C4-2B (cell line): ENCODE results near the gene GALNT14.
"Not testable (repeated sequence)": the region's sequence is repeated elsewhere in the genome, so short reads cannot be mapped to it uniquely, and the experiment has no call there.

Experiments
- H3K27ac ChIP-seq: fragments of 450-650 bp; 2 replicates; pipeline ENCODE4 v1.5.1; 2017
- CTCF ChIP-seq: fragments of 450-650 bp; conservative IDR thresholded peaks from 2 replicates; pipeline ENCODE4 v1.5.1; 2017; ENCODE audit warnings: mild to moderate bottlenecking
- ZFX ChIP-seq: fragments of 450-650 bp; IDR thresholded peaks from 2 replicates; pipeline ENCODE4 v1.6.1; 2017

GALNT14 gene

GRCh38 chr2:30923623-30924022, 214.6 kb downstream of the GALNT14 start:
- TF ChIP-seq ZFX: no peak
- no peak for TF ChIP-seq CTCF

GRCh38 chr2:30920511-30920910, 217.7 kb downstream of the GALNT14 start:
- TF ChIP-seq ZFX (no peak), CTCF (no peak)

More at GRCh38 chr2:30923623-30924022, 214.6 kb downstream of the GALNT14 start:
- no peak overlapping the region for H3K27ac ChIP-seq

GRCh38 chr2:30915486-30915885, 222.8 kb downstream of the GALNT14 start:
- TF ChIP-seq ZFX: no peak
- TF ChIP-seq CTCF: peak; percentile 58
- no peak overlapping the region for H3K27ac ChIP-seq

More at GRCh38 chr2:30920511-30920910, 217.7 kb downstream of the GALNT14 start:
- H3K27ac ChIP-seq: no peak overlapping the region

- no peak overlapping the region for H3K27ac ChIP-seq
- TF ChIP-seq ZFX (no peak), CTCF (no peak)
These were observed 223.8 kb downstream of the GALNT14 start for GRCh38 chr2:30914456-30914855.

- H3K27ac ChIP-seq: no peak overlapping the region
- TF ChIP-seq ZFX (no peak), CTCF (no peak)
These were observed 226.2 kb downstream of the GALNT14 start for GRCh38 chr2:30912056-30912455.

- TF ChIP-seq CTCF: no peak
- no peak for TF ChIP-seq ZFX
These were observed 226.9 kb downstream of the GALNT14 start for GRCh38 chr2:30911327-30911726.

GRCh38 chr2:30910686-30911085, 227.6 kb downstream of the GALNT14 start:
- no peak overlapping the region for H3K27ac ChIP-seq
- TF ChIP-seq ZFX (no peak), CTCF (no peak)

More at GRCh38 chr2:30911327-30911726, 226.9 kb downstream of the GALNT14 start:
- no peak overlapping the region for H3K27ac ChIP-seq

- H3K27ac ChIP-seq: not testable (repeated sequence)
These were observed 233.8 kb downstream of the GALNT14 start for GRCh38 chr2:30904437-30904836.
